C4-2B (cell line): Measurements from ENCODE around the gene EHF.
A peak's percentile ranks its signal among the peaks of the same experiment; 100 is the strongest.

Experiments used
- H3K27ac ChIP-seq: fragments of 450-650 bp; 2 replicates; pipeline ENCODE4 v1.5.1; 2017
- CTCF ChIP-seq: fragments of 450-650 bp; conservative IDR thresholded peaks from 2 replicates; pipeline ENCODE4 v1.5.1; 2017; ENCODE audit warnings: mild to moderate bottlenecking
- ZFX ChIP-seq: fragments of 450-650 bp; IDR thresholded peaks from 2 replicates; pipeline ENCODE4 v1.6.1; 2017

EHF gene

GRCh38 chr11:34602245-34602644 lies 18.6 kb upstream of the EHF start:
- no peak for TF ChIP-seq ZFX
- TF ChIP-seq CTCF, result no peak
- H3K27ac ChIP-seq, result peak overlapping the region; percentile 49

GRCh38 chr11:34603129-34604001 lies 17.5 kb upstream of the EHF start:
- TF ChIP-seq ZFX, result no peak
- no peak for TF ChIP-seq CTCF
- H3K27ac ChIP-seq, result peak overlapping the region; percentile 49; the same call in 1 of the 2 replicates

- no peak overlapping the region for H3K27ac ChIP-seq
- TF ChIP-seq ZFX (no peak), CTCF (no peak)
Measured at GRCh38 chr11:34604145-34604544, 16.7 kb upstream of the EHF start.

GRCh38 chr11:34604911-34605310 lies 16.0 kb upstream of the EHF start:
- TF ChIP-seq CTCF, result no peak
- no peak for TF ChIP-seq ZFX
- H3K27ac ChIP-seq, result no peak overlapping the region

- H3K27ac ChIP-seq, result no peak overlapping the region
- TF ChIP-seq CTCF (no peak), ZFX (no peak)
Measured at GRCh38 chr11:34605481-34606325, 15.2 kb upstream of the EHF start.

GRCh38 chr11:34606326-34607120 lies 14.4 kb upstream of the EHF start:
- TF ChIP-seq CTCF (no peak), ZFX (no peak)
- no peak overlapping the region for H3K27ac ChIP-seq
